Measurements from ENCODE around the gene ZNF497. TPM values are rescaled to one million over a fixed set of nuclear protein-coding genes. Genes with fewer than 3 reads are reported as not detected.
"Not testable (repeated sequence)": the region's sequence is repeated elsewhere in the genome, so short reads cannot be mapped to it uniquely, and the experiment has no call there.

The ZNF497 gene
- total RNA-seq, 3 donors from 2014 or later, result 0.55 to 0.99 (median 0.98) TPM

- H3K4me3 Mint-ChIP-seq, result peak overlapping the region; percentile 96
- no peaks in the 10 kb centered on the region for H3K27me3 Mint-ChIP-seq (ENCODE audit: low read depth)
- DNase-seq (no peak), ATAC-seq (no peak)
- H3K4me1 Mint-ChIP-seq (ENCODE audit: low read depth), result peaks cover 37% of the 10 kb centered on the region
- peaks cover 22% of the 10 kb centered on the region for H3K36me3 Mint-ChIP-seq (ENCODE audit: insufficient read depth)
- H3K9me3 Mint-ChIP-seq, result no peaks in the 10 kb centered on the region
These were observed 22.9 kb upstream of the ZNF497 start for GRCh38 chr19:58385313-58385890.

GRCh38 chr19:58382997-58383603, 20.5 kb upstream of the ZNF497 start:
- Mint-ChIP-seq H3K36me3 (ENCODE audit: insufficient read depth) (peaks cover 8% of the 10 kb centered on the region), H3K4me3 (peak overlapping the region; percentile 76), H3K4me1 (ENCODE audit: low read depth) (peaks cover 35% of the 10 kb centered on the region), H3K9me3 (no peaks in the 10 kb centered on the region), H3K27me3 (ENCODE audit: low read depth) (no peaks in the 10 kb centered on the region)
- ATAC-seq (no peak), DNase-seq (no peak)

- no peaks in the 10 kb centered on the region for H3K36me3 Mint-ChIP-seq (ENCODE audit: insufficient read depth)
These were observed 19.1 kb upstream of the ZNF497 start for GRCh38 chr19:58381460-58382212.

GRCh38 chr19:58380662-58381459, 18.3 kb upstream of the ZNF497 start, which contains the start of gene ZNF837:
Gene ZNF837 (minus strand): TSS chr19:58381030. CDS start chr19:58369332, 11,698 bp downstream.
- ATAC-seq (peak; percentile 85 to 86), DNase-seq (peak; percentile 95)
- peaks cover 26% of the 10 kb centered on the region for H3K4me1 Mint-ChIP-seq (ENCODE audit: low read depth)
- H3K27me3 Mint-ChIP-seq (ENCODE audit: low read depth), result no peaks in the 10 kb centered on the region
- no peaks in the 10 kb centered on the region for H3K36me3 Mint-ChIP-seq (ENCODE audit: insufficient read depth)
- peak within 1 kb of the TSS; percentile 90 for H3K4me3 Mint-ChIP-seq
- H3K9me3 Mint-ChIP-seq, result no peaks in the 10 kb centered on the region

More at GRCh38 chr19:58381460-58382212, 19.1 kb upstream of the ZNF497 start:
- DNase-seq, result no peak
- Mint-ChIP-seq H3K9me3 (no peaks in the 10 kb centered on the region), H3K4me1 (ENCODE audit: low read depth) (peaks cover 29% of the 10 kb centered on the region), H3K4me3 (peak overlapping the region; percentile 90), H3K27me3 (ENCODE audit: low read depth) (no peaks in the 10 kb centered on the region)
- no peak for ATAC-seq

- H3K27me3 Mint-ChIP-seq (ENCODE audit: low read depth), result no peaks in the 10 kb centered on the region
- peak overlapping the region; percentile 90 for H3K4me3 Mint-ChIP-seq
- H3K36me3 Mint-ChIP-seq (ENCODE audit: insufficient read depth), result no peaks in the 10 kb centered on the region
- no peaks in the 10 kb centered on the region for H3K9me3 Mint-ChIP-seq
- peaks cover 20% of the 10 kb centered on the region for H3K4me1 Mint-ChIP-seq (ENCODE audit: low read depth)
- no peak for DNase-seq
- no peak for ATAC-seq
These were observed 17.6 kb upstream of the ZNF497 start for GRCh38 chr19:58380037-58380661.

GRCh38 chr19:58379246-58379645, 16.7 kb upstream of the ZNF497 start:
- H3K4me3 Mint-ChIP-seq, result peak overlapping the region; percentile 90
- H3K4me1 Mint-ChIP-seq (ENCODE audit: low read depth), result peaks cover 20% of the 10 kb centered on the region
- H3K36me3 Mint-ChIP-seq (ENCODE audit: insufficient read depth), result no peaks in the 10 kb centered on the region
- H3K27me3 Mint-ChIP-seq (ENCODE audit: low read depth), result no peaks in the 10 kb centered on the region
- DNase-seq (no peak), ATAC-seq (no peak)
- no peaks in the 10 kb centered on the region for H3K9me3 Mint-ChIP-seq

GRCh38 chr19:58376724-58377123, 14.2 kb upstream of the ZNF497 start:
- H3K9me3 Mint-ChIP-seq; H3K36me3 Mint-ChIP-seq (ENCODE audit: insufficient read depth); H3K4me3 Mint-ChIP-seq; ATAC-seq; DNase-seq; H3K27me3 Mint-ChIP-seq (ENCODE audit: low read depth): not testable (repeated sequence)
- peaks cover 16% of the 10 kb centered on the region for H3K4me1 Mint-ChIP-seq (ENCODE audit: low read depth)

GRCh38 chr19:58374200-58374599, 11.6 kb upstream of the ZNF497 start:
- ATAC-seq, result no peak
- Mint-ChIP-seq H3K36me3 (ENCODE audit: insufficient read depth) (no peaks in the 10 kb centered on the region), H3K27me3 (ENCODE audit: low read depth) (no peaks in the 10 kb centered on the region), H3K9me3 (no peaks in the 10 kb centered on the region), H3K4me3 (no peak overlapping the region), H3K4me1 (ENCODE audit: low read depth) (peaks cover 2% of the 10 kb centered on the region)
- no peak for DNase-seq

- ATAC-seq (no peak), DNase-seq (no peak)
- Mint-ChIP-seq H3K36me3 (ENCODE audit: insufficient read depth) (no peaks in the 10 kb centered on the region), H3K27me3 (ENCODE audit: low read depth) (no peaks in the 10 kb centered on the region), H3K4me1 (ENCODE audit: low read depth) (no peaks in the 10 kb centered on the region), H3K4me3 (no peak overlapping the region), H3K9me3 (no peaks in the 10 kb centered on the region)
These were observed 10.0 kb upstream of the ZNF497 start for GRCh38 chr19:58372311-58373133.

- ATAC-seq (no peak), DNase-seq (no peak)
- Mint-ChIP-seq H3K4me3 (no peak overlapping the region), H3K27me3 (ENCODE audit: low read depth) (no peaks in the 10 kb centered on the region), H3K9me3 (no peaks in the 10 kb centered on the region), H3K4me1 (ENCODE audit: low read depth) (no peaks in the 10 kb centered on the region), H3K36me3 (ENCODE audit: insufficient read depth) (no peaks in the 10 kb centered on the region)
These were observed 6.2 kb upstream of the ZNF497 start for GRCh38 chr19:58368561-58369360.

- no peaks in the 10 kb centered on the region for H3K36me3 Mint-ChIP-seq (ENCODE audit: insufficient read depth)
- H3K9me3 Mint-ChIP-seq, result no peaks in the 10 kb centered on the region
- no peak for DNase-seq
- H3K4me3 Mint-ChIP-seq, result no peak overlapping the region
- H3K4me1 Mint-ChIP-seq (ENCODE audit: low read depth), result peaks cover 1% of the 10 kb centered on the region
- H3K27me3 Mint-ChIP-seq (ENCODE audit: low read depth), result no peaks in the 10 kb centered on the region
- no peak for ATAC-seq
These were observed 5.3 kb upstream of the ZNF497 start for GRCh38 chr19:58367698-58368454.
